ENCODE results near the gene AGER.

GRCh38 chr6:32198866-32199265 is 14.8 kb upstream of the AGER start:
- TF ChIP-seq CTCF (IDR thresholded peaks at IDR 0.05), result no peak
- no peak for TF ChIP-seq EZH2 (IDR thresholded peaks at IDR 0.05)
- no peak for TF ChIP-seq EZH2phosphoT487 (IDR thresholded peaks at IDR 0.05)
